Measurements from ENCODE around the gene BCL11A. TPM values are rescaled to one million over a fixed set of nuclear protein-coding genes. Genes with fewer than 3 reads are reported as not detected.

The BCL11A gene
- total and polyA plus RNA-seq, 2 experiments from 2014 or later: 57.5 to 77.6 TPM

DNA sequence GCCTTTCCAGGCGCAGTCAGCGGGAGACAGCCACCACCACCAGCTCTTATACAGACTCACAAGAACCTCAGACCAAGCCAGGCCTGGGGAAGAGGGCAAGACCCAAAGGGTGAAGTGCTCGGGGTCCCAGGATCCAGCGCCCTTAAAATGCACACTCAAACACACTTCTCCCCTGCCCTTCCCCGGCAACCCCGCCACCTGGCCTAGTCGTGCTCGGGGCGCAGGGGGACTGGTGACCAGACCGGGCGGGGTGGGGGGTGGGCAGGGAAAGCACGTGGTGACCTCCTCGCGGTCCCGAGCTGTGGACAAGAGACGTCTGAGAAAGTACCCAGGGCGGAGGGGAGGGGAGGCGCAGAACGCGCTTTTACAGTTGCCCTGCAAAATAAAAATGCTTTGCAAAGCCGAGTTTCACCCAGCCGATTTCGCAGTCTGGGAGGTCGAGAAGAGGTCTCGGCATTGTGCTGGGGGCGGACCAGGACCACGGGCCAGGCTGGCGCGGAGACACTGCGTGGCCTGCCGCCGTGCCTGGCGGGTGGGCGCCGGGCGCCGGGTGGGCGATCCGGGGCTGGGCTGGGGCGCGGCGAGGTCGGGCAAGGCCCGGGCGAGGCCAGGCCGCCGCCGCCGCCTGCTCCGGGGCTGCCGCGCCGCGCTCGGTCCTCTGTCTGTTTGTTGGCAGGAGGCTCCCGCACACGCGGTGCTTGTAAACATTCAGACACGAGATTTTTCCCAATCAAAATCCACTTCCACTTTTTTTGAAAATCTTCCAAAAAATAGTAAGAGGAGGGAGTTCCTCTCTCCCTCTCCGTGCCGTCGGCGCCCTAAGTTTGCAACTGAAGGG is 2.0 kb downstream of the BCL11A start (continued):
- TF ChIP-seq, protein P1, sequence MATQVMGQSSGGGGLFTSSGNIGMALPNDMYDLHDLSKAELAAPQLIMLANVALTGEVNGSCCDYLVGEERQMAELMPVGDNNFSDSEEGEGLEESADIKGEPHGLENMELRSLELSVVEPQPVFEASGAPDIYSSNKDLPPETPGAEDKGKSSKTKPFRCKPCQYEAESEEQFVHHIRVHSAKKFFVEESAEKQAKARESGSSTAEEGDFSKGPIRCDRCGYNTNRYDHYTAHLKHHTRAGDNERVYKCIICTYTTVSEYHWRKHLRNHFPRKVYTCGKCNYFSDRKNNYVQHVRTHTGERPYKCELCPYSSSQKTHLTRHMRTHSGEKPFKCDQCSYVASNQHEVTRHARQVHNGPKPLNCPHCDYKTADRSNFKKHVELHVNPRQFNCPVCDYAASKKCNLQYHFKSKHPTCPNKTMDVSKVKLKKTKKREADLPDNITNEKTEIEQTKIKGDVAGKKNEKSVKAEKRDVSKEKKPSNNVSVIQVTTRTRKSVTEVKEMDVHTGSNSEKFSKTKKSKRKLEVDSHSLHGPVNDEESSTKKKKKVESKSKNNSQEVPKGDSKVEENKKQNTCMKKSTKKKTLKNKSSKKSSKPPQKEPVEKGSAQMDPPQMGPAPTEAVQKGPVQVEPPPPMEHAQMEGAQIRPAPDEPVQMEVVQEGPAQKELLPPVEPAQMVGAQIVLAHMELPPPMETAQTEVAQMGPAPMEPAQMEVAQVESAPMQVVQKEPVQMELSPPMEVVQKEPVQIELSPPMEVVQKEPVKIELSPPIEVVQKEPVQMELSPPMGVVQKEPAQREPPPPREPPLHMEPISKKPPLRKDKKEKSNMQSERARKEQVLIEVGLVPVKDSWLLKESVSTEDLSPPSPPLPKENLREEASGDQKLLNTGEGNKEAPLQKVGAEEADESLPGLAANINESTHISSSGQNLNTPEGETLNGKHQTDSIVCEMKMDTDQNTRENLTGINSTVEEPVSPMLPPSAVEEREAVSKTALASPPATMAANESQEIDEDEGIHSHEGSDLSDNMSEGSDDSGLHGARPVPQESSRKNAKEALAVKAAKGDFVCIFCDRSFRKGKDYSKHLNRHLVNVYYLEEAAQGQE (IDR thresholded peaks at IDR 0.05; ENCODE audit: unreplicated experiment): no peak
- no peak for TF ChIP-seq CREB1 (CRISPR knock-in tag; IDR thresholded peaks at IDR 0.05; ENCODE audit: low read depth)
- TF ChIP-seq JUNB (IDR thresholded peaks at IDR 0.05; ENCODE audit: unreplicated experiment): no peak
- no peak for TF ChIP-seq NANOG (IDR thresholded peaks at IDR 0.05; ENCODE audit: borderline replicate concordance)

DNA sequence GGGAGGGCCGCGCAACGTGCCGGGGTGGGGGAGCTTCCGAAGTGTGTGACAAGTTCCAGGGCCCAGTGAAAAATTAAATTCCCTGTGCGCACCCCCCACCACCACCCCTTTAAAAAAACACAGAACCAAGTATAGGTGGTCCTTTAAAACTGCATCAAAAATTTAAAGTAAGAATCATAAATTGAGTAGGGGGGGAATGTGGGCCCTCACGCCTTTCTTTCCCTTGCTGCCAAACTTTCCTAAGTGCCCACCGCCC is 2.5 kb downstream of the BCL11A start:
- peak overlapping the region; percentile 89 for H3K4me3 ChIP-seq
- H2AFZ ChIP-seq: no peak overlapping the region
- peaks cover 13% of the 10 kb centered on the region; the same call in 1 of the 2 replicates for H3F3A ChIP-seq (replicated peaks; ENCODE audit: low read depth)
- peak overlapping the region; percentile 85 for H3K4me2 ChIP-seq
- H3K36me3 ChIP-seq (ENCODE audit: insufficient read depth): peaks cover 2% of the 10 kb centered on the region; the same call in 1 of the 2 replicates
- Mint-ChIP-seq H3K36me3 (ENCODE audit: low read depth) (peaks cover 19% of the 10 kb centered on the region), H3K4me1 (peaks cover 29% of the 10 kb centered on the region), H3K9me3 (no peaks in the 10 kb centered on the region; the same call in 2 of the 3 replicates), H3K4me3 (peak overlapping the region; percentile 97), H3K27ac (peak overlapping the region; percentile 86; the same call in 1 of the 2 replicates), H3K27me3 (ENCODE audit: insufficient read depth, low read depth, poor library complexity) (peaks cover 4% of the 10 kb centered on the region)
- peaks cover 20% of the 10 kb centered on the region for H3K4me1 ChIP-seq (ENCODE audit: insufficient read depth)
- no peaks in the 10 kb centered on the region for H3K9me2 ChIP-seq (ENCODE audit: insufficient read depth)
- peaks cover 12% of the 10 kb centered on the region for H4K20me1 ChIP-seq (replicated peaks; ENCODE audit: insufficient read depth)
- H3K79me2 ChIP-seq (replicated peaks; ENCODE audit: insufficient read depth): peaks cover 72% of the 10 kb centered on the region
- peak overlapping the region; percentile 82 for H3K27ac ChIP-seq (ENCODE audit: low read depth)
- ATAC-seq (no peak), DNase-seq (ENCODE audit: low spot score) (no peak)
- no peaks in the 10 kb centered on the region for H3K27me3 ChIP-seq (ENCODE audit: insufficient read depth)
- TF ChIP-seq, protein P2, sequence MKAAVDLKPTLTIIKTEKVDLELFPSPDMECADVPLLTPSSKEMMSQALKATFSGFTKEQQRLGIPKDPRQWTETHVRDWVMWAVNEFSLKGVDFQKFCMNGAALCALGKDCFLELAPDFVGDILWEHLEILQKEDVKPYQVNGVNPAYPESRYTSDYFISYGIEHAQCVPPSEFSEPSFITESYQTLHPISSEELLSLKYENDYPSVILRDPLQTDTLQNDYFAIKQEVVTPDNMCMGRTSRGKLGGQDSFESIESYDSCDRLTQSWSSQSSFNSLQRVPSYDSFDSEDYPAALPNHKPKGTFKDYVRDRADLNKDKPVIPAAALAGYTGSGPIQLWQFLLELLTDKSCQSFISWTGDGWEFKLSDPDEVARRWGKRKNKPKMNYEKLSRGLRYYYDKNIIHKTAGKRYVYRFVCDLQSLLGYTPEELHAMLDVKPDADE (IDR thresholded peaks at IDR 0.05): no peak
- TF ChIP-seq, protein P3, sequence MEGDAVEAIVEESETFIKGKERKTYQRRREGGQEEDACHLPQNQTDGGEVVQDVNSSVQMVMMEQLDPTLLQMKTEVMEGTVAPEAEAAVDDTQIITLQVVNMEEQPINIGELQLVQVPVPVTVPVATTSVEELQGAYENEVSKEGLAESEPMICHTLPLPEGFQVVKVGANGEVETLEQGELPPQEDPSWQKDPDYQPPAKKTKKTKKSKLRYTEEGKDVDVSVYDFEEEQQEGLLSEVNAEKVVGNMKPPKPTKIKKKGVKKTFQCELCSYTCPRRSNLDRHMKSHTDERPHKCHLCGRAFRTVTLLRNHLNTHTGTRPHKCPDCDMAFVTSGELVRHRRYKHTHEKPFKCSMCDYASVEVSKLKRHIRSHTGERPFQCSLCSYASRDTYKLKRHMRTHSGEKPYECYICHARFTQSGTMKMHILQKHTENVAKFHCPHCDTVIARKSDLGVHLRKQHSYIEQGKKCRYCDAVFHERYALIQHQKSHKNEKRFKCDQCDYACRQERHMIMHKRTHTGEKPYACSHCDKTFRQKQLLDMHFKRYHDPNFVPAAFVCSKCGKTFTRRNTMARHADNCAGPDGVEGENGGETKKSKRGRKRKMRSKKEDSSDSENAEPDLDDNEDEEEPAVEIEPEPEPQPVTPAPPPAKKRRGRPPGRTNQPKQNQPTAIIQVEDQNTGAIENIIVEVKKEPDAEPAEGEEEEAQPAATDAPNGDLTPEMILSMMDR (conservative IDR thresholded peaks at IDR 0.05; ENCODE audit: low read depth in 2 of 2): no peak
- TF ChIP-seq CREB1 (CRISPR knock-in tag; IDR thresholded peaks at IDR 0.05; ENCODE audit: low read depth): no peak
- TF ChIP-seq EZH2phosphoT487 (IDR thresholded peaks at IDR 0.05; ENCODE audit: unreplicated experiment): no peak
- no peak for TF ChIP-seq STAT1 (IDR thresholded peaks at IDR 0.05; ENCODE audit: unreplicated experiment)
- TF ChIP-seq, protein P4, sequence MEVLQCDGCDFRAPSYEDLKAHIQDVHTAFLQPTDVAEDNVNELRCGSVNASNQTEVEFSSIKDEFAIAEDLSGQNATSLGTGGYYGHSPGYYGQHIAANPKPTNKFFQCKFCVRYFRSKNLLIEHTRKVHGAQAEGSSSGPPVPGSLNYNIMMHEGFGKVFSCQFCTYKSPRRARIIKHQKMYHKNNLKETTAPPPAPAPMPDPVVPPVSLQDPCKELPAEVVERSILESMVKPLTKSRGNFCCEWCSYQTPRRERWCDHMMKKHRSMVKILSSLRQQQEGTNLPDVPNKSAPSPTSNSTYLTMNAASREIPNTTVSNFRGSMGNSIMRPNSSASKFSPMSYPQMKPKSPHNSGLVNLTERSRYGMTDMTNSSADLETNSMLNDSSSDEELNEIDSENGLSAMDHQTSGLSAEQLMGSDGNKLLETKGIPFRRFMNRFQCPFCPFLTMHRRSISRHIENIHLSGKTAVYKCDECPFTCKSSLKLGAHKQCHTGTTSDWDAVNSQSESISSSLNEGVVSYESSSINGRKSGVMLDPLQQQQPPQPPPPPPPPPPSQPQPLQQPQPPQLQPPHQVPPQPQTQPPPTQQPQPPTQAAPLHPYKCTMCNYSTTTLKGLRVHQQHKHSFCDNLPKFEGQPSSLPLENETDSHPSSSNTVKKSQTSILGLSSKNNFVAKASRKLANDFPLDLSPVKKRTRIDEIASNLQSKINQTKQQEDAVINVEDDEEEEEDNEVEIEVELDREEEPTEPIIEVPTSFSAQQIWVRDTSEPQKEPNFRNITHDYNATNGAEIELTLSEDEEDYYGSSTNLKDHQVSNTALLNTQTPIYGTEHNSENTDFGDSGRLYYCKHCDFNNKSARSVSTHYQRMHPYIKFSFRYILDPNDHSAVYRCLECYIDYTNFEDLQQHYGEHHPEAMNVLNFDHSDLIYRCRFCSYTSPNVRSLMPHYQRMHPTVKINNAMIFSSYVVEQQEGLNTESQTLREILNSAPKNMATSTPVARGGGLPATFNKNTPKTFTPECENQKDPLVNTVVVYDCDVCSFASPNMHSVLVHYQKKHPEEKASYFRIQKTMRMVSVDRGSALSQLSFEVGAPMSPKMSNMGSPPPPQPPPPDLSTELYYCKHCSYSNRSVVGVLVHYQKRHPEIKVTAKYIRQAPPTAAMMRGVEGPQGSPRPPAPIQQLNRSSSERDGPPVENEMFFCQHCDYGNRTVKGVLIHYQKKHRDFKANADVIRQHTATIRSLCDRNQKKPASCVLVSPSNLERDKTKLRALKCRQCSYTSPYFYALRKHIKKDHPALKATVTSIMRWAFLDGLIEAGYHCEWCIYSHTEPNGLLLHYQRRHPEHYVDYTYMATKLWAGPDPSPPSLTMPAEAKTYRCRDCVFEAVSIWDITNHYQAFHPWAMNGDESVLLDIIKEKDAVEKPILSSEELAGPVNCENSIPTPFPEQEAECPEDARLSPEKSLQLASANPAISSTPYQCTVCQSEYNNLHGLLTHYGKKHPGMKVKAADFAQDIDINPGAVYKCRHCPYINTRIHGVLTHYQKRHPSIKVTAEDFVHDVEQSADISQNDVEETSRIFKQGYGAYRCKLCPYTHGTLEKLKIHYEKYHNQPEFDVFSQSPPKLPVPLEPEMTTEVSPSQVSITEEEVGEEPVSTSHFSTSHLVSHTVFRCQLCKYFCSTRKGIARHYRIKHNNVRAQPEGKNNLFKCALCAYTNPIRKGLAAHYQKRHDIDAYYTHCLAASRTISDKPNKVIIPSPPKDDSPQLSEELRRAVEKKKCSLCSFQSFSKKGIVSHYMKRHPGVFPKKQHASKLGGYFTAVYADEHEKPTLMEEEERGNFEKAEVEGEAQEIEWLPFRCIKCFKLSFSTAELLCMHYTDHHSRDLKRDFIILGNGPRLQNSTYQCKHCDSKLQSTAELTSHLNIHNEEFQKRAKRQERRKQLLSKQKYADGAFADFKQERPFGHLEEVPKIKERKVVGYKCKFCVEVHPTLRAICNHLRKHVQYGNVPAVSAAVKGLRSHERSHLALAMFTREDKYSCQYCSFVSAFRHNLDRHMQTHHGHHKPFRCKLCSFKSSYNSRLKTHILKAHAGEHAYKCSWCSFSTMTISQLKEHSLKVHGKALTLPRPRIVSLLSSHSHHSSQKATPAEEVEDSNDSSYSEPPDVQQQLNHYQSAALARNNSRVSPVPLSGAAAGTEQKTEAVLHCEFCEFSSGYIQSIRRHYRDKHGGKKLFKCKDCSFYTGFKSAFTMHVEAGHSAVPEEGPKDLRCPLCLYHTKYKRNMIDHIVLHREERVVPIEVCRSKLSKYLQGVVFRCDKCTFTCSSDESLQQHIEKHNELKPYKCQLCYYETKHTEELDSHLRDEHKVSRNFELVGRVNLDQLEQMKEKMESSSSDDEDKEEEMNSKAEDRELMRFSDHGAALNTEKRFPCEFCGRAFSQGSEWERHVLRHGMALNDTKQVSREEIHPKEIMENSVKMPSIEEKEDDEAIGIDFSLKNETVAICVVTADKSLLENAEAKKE (CRISPR knock-in tag; IDR thresholded peaks at IDR 0.05): no peak
- TF ChIP-seq NANOG (IDR thresholded peaks at IDR 0.05; ENCODE audit: borderline replicate concordance): no peak
- no peak for TF ChIP-seq POLR2AphosphoS5 (IDR thresholded peaks at IDR 0.05; ENCODE audit: low read depth)
- no peak for TF ChIP-seq ZNF114 (CRISPR knock-in tag; IDR thresholded peaks at IDR 0.05)
- no peak for TF ChIP-seq EZH2 (IDR thresholded peaks at IDR 0.05; ENCODE audit: low read depth, unreplicated experiment)

Data from GM23338 (cell line).